Activated CD8-positive, alpha-beta memory T cell treated with anti-CD3 and anti-CD28 coated beads, Interleukin-2, amount 50 U/mL, for 48 hours (primary cell): ENCODE results near the gene CDCA8.

Source experiments
- DNase-seq: peaks from one replicate; pipeline ENCODE4 v3.0.0-alpha.2; 2020

Gene CDCA8

GRCh38 chr1:37741130-37741529 is 48.8 kb downstream of the CDCA8 start:
- no peak for DNase-seq

GRCh38 chr1:37741662-37742061 is 49.3 kb downstream of the CDCA8 start:
- no peak for DNase-seq

GRCh38 chr1:37746806-37747205 is 54.5 kb downstream of the CDCA8 start:
- no peak for DNase-seq

GRCh38 chr1:37748565-37748964 is 56.2 kb downstream of the CDCA8 start:
- DNase-seq: no peak

- DNase-seq: peak; percentile 45
These were observed 59.9 kb downstream of the CDCA8 start for GRCh38 chr1:37752213-37752582.

GRCh38 chr1:37752583-37753471 is 60.5 kb downstream of the CDCA8 start:
- peak; percentile 73 for DNase-seq

- no peak for DNase-seq
These were observed 61.4 kb downstream of the CDCA8 start for GRCh38 chr1:37753473-37754321.

- DNase-seq: peak; percentile 71
These were observed 63.0 kb downstream of the CDCA8 start for GRCh38 chr1:37755290-37755689.

- DNase-seq: no peak
These were observed 63.7 kb downstream of the CDCA8 start for GRCh38 chr1:37755951-37756560.
